Fibroblast of lung (primary cell): ENCODE data around the gene FYB2. TPM values are rescaled to one million over a fixed set of nuclear protein-coding genes. Genes with fewer than 3 reads are reported as not detected.

ENCODE experiments used
- DNase-seq, 2 donors: peaks; one replicate each; pipeline versions ENCODE4 v3.0.0 to v3.0.0-alpha.2; 2010; ENCODE audit warnings: low read depth in 2 of 2
- H2AFZ ChIP-seq: 2 replicates; pipeline ENCODE4 v1.5.1; 2012; ENCODE audit warnings: low read length, control low read depth, inconsistent platforms
- H3K27ac ChIP-seq: 2 replicates; pipeline ENCODE4 v1.5.1; 2011; ENCODE audit warnings: low read length, control low read depth; ENCODE audit not compliant: insufficient read depth
- H3K27me3 ChIP-seq: 2 replicates; pipeline ENCODE4 v1.5.1; 2011; ENCODE audit warnings: mild to moderate bottlenecking, low read length; ENCODE audit not compliant: control insufficient read depth, insufficient read depth
- H3K36me3 ChIP-seq: 2 replicates; pipeline ENCODE4 v1.5.1; 2011; ENCODE audit warnings: low read length; ENCODE audit not compliant: control insufficient read depth, insufficient read depth
- H3K4me1 ChIP-seq: 2 replicates; pipeline ENCODE4 v1.5.1; 2011; ENCODE audit warnings: low read length; ENCODE audit not compliant: control insufficient read depth, insufficient read depth; ENCODE audit errors: extremely low read depth
- H3K4me2 ChIP-seq: 2 replicates; pipeline ENCODE4 v1.5.1; 2011; ENCODE audit warnings: low read length, control low read depth; ENCODE audit not compliant: insufficient read depth; ENCODE audit errors: extremely low read depth
- H3K4me3 ChIP-seq, 4 experiments: fragments of 200-600 bp in 1 of 4; sonication (generic) in 1 of 4; replicated peaks in 1 of 4; 2 replicates each; pipeline ENCODE4 v1.5.1; 2011 to 2016; ENCODE audit warnings: low read length in 4 of 4, low read depth in 3 of 4, mild to moderate bottlenecking in 3 of 4, control low read depth in 2 of 4, inconsistent platforms in 1 of 4, mixed read lengths in 1 of 4; ENCODE audit not compliant: insufficient read depth in 1 of 4; ENCODE audit errors: control extremely low read depth in 1 of 4
- H3K79me2 ChIP-seq: 2 replicates; pipeline ENCODE4 v1.5.1; 2012; ENCODE audit warnings: mild to moderate bottlenecking, low read length, inconsistent platforms; ENCODE audit not compliant: control insufficient read depth, insufficient read depth
- H3K9ac ChIP-seq: 2 replicates; pipeline ENCODE4 v1.5.1; 2011; ENCODE audit warnings: mild to moderate bottlenecking, low read length, control low read depth; ENCODE audit not compliant: insufficient read depth
- H3K9me3 ChIP-seq: 2 replicates; pipeline ENCODE4 v1.5.1; 2012; ENCODE audit warnings: low read depth, low read length; ENCODE audit not compliant: control insufficient read depth, insufficient read depth
- H4K20me1 ChIP-seq: 2 replicates; pipeline ENCODE4 v1.5.1; 2011; ENCODE audit warnings: low read length; ENCODE audit not compliant: control insufficient read depth, insufficient read depth; ENCODE audit errors: extremely low read depth
- EZH2 ChIP-seq: IDR thresholded peaks from 2 replicates; pipeline ENCODE4 v1.5.1; 2012; ENCODE audit warnings: low read length, control low read depth, mild to moderate bottlenecking; ENCODE audit errors: missing control alignments
- polyA plus RNA-seq, 2 donors: library from polyadenylated mRNA; depleted of rRNA in 1 of 2; stranded (reverse) in 1 of 2; unstranded in 1 of 2; fragments of >200 nt; gene quantifications; 2 replicates each; pipeline ENCODE4 v1.2.1, GENCODE V29; 2011 to 2012; ENCODE audit warnings: missing spikeins in 1 of 2
- total RNA-seq: library from RNA; depleted of rRNA; stranded (reverse); fragments of >200 nt; gene quantifications from 2 replicates; pipeline ENCODE4 v1.2.1, GENCODE V29; 2014
- TF ChIP-seq, protein P1 (sequence below), 2 donors: IDR thresholded peaks in 1 of 2; conservative IDR thresholded peaks in 1 of 2; 1 replicate in 1 of 2; 2 replicates in 1 of 2; pipeline ENCODE4 v1.5.1; 2011 to 2012; ENCODE audit warnings: low read length in 2 of 2, control low read depth in 1 of 2, inconsistent platforms in 1 of 2, low read depth in 1 of 2, mild to moderate bottlenecking in 1 of 2

Gene FYB2
- total and polyA plus RNA-seq, 2 donors (not counting 1 experiment from before 2014, with no cell fraction given) = not detected

DNA sequence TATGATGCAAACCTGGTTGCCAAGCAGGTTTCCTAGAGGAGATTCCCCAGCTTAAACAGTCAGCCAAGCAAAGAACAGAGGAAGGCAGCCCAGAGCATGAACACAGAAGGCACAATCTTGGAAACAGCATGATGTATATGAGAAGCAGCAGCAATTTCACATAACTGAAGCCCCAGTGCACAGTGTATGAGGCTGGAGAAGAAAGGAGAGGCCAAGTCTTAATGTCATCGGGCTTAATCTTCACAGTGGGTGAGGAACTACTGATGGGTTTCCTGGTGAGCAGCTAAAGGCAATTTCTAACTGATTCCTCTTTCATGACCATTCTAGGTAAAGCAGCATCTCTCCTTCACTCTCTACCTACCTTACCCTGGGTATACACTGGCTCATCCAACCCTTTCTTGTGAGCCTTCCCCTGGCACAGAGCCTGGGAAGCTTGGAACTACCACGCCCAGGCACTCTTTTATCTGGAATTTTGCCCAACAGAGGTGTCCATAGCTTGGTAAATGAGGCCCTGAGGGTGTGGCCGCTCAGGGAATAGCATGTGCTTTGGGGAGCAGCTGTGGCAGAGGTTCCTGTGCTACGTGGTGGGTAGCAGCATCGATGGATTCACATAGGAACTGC lies 22.0 kb downstream of the FYB2 start:
- H2AFZ ChIP-seq = no peak overlapping the region
- H3K79me2 ChIP-seq = no peaks in the 10 kb centered on the region
- no peaks in the 10 kb centered on the region for H3K27me3 ChIP-seq
- no peaks in the 10 kb centered on the region for H3K9me3 ChIP-seq
- H3K36me3 ChIP-seq = no peaks in the 10 kb centered on the region
- DNase-seq = no peak
- H3K27ac ChIP-seq = no peak overlapping the region
- no peak overlapping the region for H3K4me3 ChIP-seq
- H3K4me1 ChIP-seq = no peaks in the 10 kb centered on the region
- H3K9ac ChIP-seq = no peak overlapping the region
- no peaks in the 10 kb centered on the region for H4K20me1 ChIP-seq
- no peak for TF ChIP-seq EZH2
- TF ChIP-seq, protein P1, sequence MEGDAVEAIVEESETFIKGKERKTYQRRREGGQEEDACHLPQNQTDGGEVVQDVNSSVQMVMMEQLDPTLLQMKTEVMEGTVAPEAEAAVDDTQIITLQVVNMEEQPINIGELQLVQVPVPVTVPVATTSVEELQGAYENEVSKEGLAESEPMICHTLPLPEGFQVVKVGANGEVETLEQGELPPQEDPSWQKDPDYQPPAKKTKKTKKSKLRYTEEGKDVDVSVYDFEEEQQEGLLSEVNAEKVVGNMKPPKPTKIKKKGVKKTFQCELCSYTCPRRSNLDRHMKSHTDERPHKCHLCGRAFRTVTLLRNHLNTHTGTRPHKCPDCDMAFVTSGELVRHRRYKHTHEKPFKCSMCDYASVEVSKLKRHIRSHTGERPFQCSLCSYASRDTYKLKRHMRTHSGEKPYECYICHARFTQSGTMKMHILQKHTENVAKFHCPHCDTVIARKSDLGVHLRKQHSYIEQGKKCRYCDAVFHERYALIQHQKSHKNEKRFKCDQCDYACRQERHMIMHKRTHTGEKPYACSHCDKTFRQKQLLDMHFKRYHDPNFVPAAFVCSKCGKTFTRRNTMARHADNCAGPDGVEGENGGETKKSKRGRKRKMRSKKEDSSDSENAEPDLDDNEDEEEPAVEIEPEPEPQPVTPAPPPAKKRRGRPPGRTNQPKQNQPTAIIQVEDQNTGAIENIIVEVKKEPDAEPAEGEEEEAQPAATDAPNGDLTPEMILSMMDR (conservative IDR thresholded peaks at IDR 0.05 in 1 of 2, IDR thresholded peaks at IDR 0.05 in 1 of 2; ENCODE audit: low read depth in 1 of 2, low read length in 2 of 2) = no peak
- H3K4me2 ChIP-seq = no peak overlapping the region

DNA sequence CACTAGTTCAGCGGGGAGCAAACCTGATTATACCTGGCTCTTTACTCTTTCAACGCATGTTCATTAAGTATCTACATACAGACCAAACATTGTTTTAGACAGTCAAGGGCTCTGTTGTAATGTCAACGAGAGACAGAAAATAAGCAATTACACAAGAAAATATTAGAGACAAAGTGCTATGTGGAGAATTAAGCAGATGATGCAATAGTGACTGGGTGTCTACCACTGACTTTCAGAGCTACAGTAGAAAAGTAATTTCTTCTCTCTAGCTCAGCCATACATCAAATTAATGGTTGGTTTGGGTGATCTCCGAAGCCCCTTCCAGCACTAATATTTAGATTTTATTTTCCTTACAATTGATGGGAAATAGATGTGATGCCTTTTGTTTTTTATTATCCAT lies 23.3 kb downstream of the FYB2 start:
- Histone ChIP-seq H4K20me1 (no peaks in the 10 kb centered on the region), H2AFZ (no peak overlapping the region), H3K4me3 (no peak overlapping the region), H3K27ac (no peak overlapping the region), H3K79me2 (no peaks in the 10 kb centered on the region), H3K36me3 (no peaks in the 10 kb centered on the region), H3K9ac (no peak overlapping the region), H3K4me1 (no peaks in the 10 kb centered on the region), H3K4me2 (no peak overlapping the region), H3K27me3 (no peaks in the 10 kb centered on the region), H3K9me3 (no peaks in the 10 kb centered on the region)
- TF ChIP-seq, protein P1 (conservative IDR thresholded peaks at IDR 0.05 in 1 of 2, IDR thresholded peaks at IDR 0.05 in 1 of 2; ENCODE audit: low read depth in 1 of 2, low read length in 2 of 2) = no peak
- TF ChIP-seq EZH2 = no peak
- DNase-seq = no peak

DNA sequence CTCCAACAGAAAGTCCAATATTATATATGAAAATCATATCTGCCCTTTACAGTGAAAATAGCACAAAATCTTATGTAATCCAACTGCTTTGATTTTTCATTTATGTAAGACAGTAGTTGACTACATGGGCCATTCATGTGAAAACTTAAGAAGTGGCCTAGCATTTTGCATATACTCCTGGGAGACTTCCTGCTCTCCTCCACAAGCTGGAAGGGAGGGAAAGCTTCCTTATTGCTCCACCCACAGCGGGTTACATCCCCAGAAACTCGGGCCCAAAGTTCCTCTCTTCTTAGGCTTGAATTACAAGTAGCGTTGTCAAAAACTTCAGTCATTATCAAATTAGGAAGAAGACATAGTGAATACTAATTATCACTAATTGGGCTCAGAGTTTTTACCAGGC lies 29.2 kb downstream of the FYB2 start:
- Histone ChIP-seq H2AFZ (no peak overlapping the region), H3K9ac (no peak overlapping the region), H3K4me1 (no peaks in the 10 kb centered on the region), H3K4me2 (no peak overlapping the region), H3K4me3 (no peak overlapping the region), H4K20me1 (no peaks in the 10 kb centered on the region), H3K79me2 (no peaks in the 10 kb centered on the region), H3K9me3 (no peaks in the 10 kb centered on the region), H3K36me3 (no peaks in the 10 kb centered on the region), H3K27me3 (peaks cover 5% of the 10 kb centered on the region), H3K27ac (no peak overlapping the region)
- TF ChIP-seq EZH2 = no peak
- TF ChIP-seq, protein P1 (conservative IDR thresholded peaks at IDR 0.05 in 1 of 2, IDR thresholded peaks at IDR 0.05 in 1 of 2; ENCODE audit: low read depth in 1 of 2, low read length in 2 of 2) = no peak
- no peak for DNase-seq
